ENCODE data around the gene MACROD2.

The MACROD2 gene

GRCh38 chr20:15253431-15253830 lies 1258.1 kb downstream of the MACROD2 start:
- H3K27me3 ChIP-seq (ENCODE audit: low read length): no peaks in the 10 kb centered on the region
- H4K20me1 ChIP-seq (ENCODE audit: low read depth, low read length): no peaks in the 10 kb centered on the region
- no peak for TF ChIP-seq CTCF (IDR thresholded peaks at IDR 0.05; ENCODE audit: insufficient read depth, low read length, poor library complexity, severe bottlenecking)
- no peak for TF ChIP-seq EZH2phosphoT487 (conservative IDR thresholded peaks at IDR 0.05; ENCODE audit: low read length)
- no peak overlapping the region for H3K9ac ChIP-seq (ENCODE audit: low read length)
- H3K36me3 ChIP-seq (ENCODE audit: low read length): no peaks in the 10 kb centered on the region
- no peaks in the 10 kb centered on the region for H3K9me3 ChIP-seq (ENCODE audit: insufficient read depth, low read length)
- no peaks in the 10 kb centered on the region for H3K79me2 ChIP-seq (ENCODE audit: insufficient read depth, low read length)
- H3K4me3 ChIP-seq (ENCODE audit: insufficient read depth, low read length, poor library complexity, severe bottlenecking): no peak overlapping the region
- H2AFZ ChIP-seq (ENCODE audit: low read depth, low read length, severe bottlenecking): no peak overlapping the region
- H3K27ac ChIP-seq (ENCODE audit: low read depth, low read length): no peak overlapping the region
- no peaks in the 10 kb centered on the region for H3K9me2 ChIP-seq (replicated peaks; ENCODE audit: insufficient read depth, low read length)
- no peak overlapping the region for H3K4me2 ChIP-seq (ENCODE audit: low read depth, low read length, poor library complexity, severe bottlenecking)
- no peaks in the 10 kb centered on the region for H3F3A ChIP-seq (ENCODE audit: insufficient read depth)

GRCh38 chr20:15256676-15257568 lies 1261.6 kb downstream of the MACROD2 start:
- Histone ChIP-seq H3K4me3 (ENCODE audit: insufficient read depth, low read length, poor library complexity, severe bottlenecking) (no peak overlapping the region), H3K79me2 (ENCODE audit: insufficient read depth, low read length) (no peaks in the 10 kb centered on the region), H3K9ac (ENCODE audit: low read length) (no peak overlapping the region), H3K36me3 (ENCODE audit: low read length) (no peaks in the 10 kb centered on the region), H2AFZ (ENCODE audit: low read depth, low read length, severe bottlenecking) (no peak overlapping the region), H4K20me1 (ENCODE audit: low read depth, low read length) (no peaks in the 10 kb centered on the region), H3K27ac (ENCODE audit: low read depth, low read length) (no peak overlapping the region), H3K27me3 (ENCODE audit: low read length) (no peaks in the 10 kb centered on the region), H3K4me2 (ENCODE audit: low read depth, low read length, poor library complexity, severe bottlenecking) (no peak overlapping the region), H3K9me3 (ENCODE audit: insufficient read depth, low read length) (no peaks in the 10 kb centered on the region), H3K9me2 (replicated peaks; ENCODE audit: insufficient read depth, low read length) (no peaks in the 10 kb centered on the region), H3F3A (ENCODE audit: insufficient read depth) (no peaks in the 10 kb centered on the region)
- TF ChIP-seq EZH2phosphoT487 (conservative IDR thresholded peaks at IDR 0.05; ENCODE audit: low read length): no peak
- no peak for TF ChIP-seq CTCF (IDR thresholded peaks at IDR 0.05; ENCODE audit: insufficient read depth, low read length, poor library complexity, severe bottlenecking)

GRCh38 chr20:15257569-15257870 lies 1262.2 kb downstream of the MACROD2 start:
- no peaks in the 10 kb centered on the region for H3K27me3 ChIP-seq (ENCODE audit: low read length)
- no peak for TF ChIP-seq CTCF (IDR thresholded peaks at IDR 0.05; ENCODE audit: insufficient read depth, low read length, poor library complexity, severe bottlenecking)
- TF ChIP-seq EZH2phosphoT487 (conservative IDR thresholded peaks at IDR 0.05; ENCODE audit: low read length): no peak
- no peaks in the 10 kb centered on the region for H3K36me3 ChIP-seq (ENCODE audit: low read length)
- H2AFZ ChIP-seq (ENCODE audit: low read depth, low read length, severe bottlenecking): no peak overlapping the region
- H3K9ac ChIP-seq (ENCODE audit: low read length): no peak overlapping the region
- H3K9me3 ChIP-seq (ENCODE audit: insufficient read depth, low read length): no peaks in the 10 kb centered on the region
- H3F3A ChIP-seq (ENCODE audit: insufficient read depth): no peaks in the 10 kb centered on the region
- no peak overlapping the region for H3K4me2 ChIP-seq (ENCODE audit: low read depth, low read length, poor library complexity, severe bottlenecking)
- H3K27ac ChIP-seq (ENCODE audit: low read depth, low read length): no peak overlapping the region
- H3K4me3 ChIP-seq (ENCODE audit: insufficient read depth, low read length, poor library complexity, severe bottlenecking): no peak overlapping the region
- no peaks in the 10 kb centered on the region for H4K20me1 ChIP-seq (ENCODE audit: low read depth, low read length)
- H3K79me2 ChIP-seq (ENCODE audit: insufficient read depth, low read length): no peaks in the 10 kb centered on the region
- no peaks in the 10 kb centered on the region for H3K9me2 ChIP-seq (replicated peaks; ENCODE audit: insufficient read depth, low read length)
